AG04450 (cell line): ENCODE results near the gene MN1. TPM values are rescaled to one million over a fixed set of nuclear protein-coding genes. Genes with fewer than 3 reads are reported as not detected.

Experiments used
- CTCF ChIA-PET: fragments of 300-600, 350-600 bp; formaldehyde crosslinking; extraction: SDS; loops from one replicate; lab custom pipeline; 2022; ENCODE audit warnings: antibody characterized with exemption, inconsistent platforms; lab: Charles Lee
- POLR2A ChIA-PET: fragments of 350-600 bp; formaldehyde crosslinking; extraction: SDS; loops from one replicate; lab custom pipeline; 2021; ENCODE audit warnings: antibody characterized with exemption, inconsistent platforms; lab: Yijun Ruan, JAX
- DNase-seq: peaks from one replicate; pipeline ENCODE4 v3.0.0-alpha.2; 2011; ENCODE audit warnings: low read depth, low spot score
- H3K27ac ChIP-seq: one replicate; pipeline ENCODE4 v1.5.1; 2012; ENCODE audit warnings: low read depth, low read length, control low read depth
- H3K27me3 ChIP-seq: one replicate; pipeline ENCODE4 v1.6.0; 2012; ENCODE audit warnings: low read length; ENCODE audit not compliant: control insufficient read depth, insufficient read depth
- H3K4me3 ChIP-seq: 2 replicates; pipeline ENCODE4 v1.5.1; 2011; ENCODE audit warnings: mild to moderate bottlenecking, low read depth, low read length, control low read depth
- H3K9me3 ChIP-seq: 2 replicates; pipeline ENCODE4 v1.5.1; 2012; ENCODE audit warnings: low read length; ENCODE audit not compliant: control insufficient read depth, insufficient read depth
- polyA plus RNA-seq: library from polyadenylated mRNA; depleted of rRNA; stranded (reverse); fragments of >200 nt; gene quantifications from 2 replicates; pipeline ENCODE4 v1.2.3, GENCODE V29; 2011
- TF ChIP-seq, protein P1 (sequence below): IDR thresholded peaks from 2 replicates; pipeline ENCODE4 v1.5.1; 2011; ENCODE audit warnings: low read depth, low read length, control low read depth, inconsistent platforms

Gene MN1
- polyA plus RNA-seq, 1 experiment: 2.7 TPM

DNA sequence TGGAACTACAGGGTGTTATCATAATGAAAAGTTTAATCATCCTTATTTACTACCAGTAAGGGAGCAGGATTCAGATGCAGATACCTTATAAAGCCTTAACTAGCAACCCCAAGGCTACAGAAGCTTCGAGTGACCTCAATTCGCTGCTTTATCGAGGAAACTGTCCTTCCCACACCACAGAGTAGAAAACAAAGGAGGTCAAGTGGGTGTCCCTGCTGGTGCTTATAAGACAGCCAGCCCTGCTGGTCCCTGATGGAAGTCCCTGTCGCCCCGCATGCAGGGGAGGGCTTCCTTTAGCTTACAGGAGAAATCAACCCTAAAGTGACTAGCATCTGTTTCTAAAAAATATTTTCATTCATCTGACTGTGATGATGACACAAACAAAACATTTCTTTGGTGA is 7.3 kb downstream of the MN1 start:
- Histone ChIP-seq H3K27ac (no peak overlapping the region), H3K27me3 (peaks cover 8% of the 10 kb centered on the region), H3K4me3 (no peak overlapping the region), H3K9me3 (peaks cover 21% of the 10 kb centered on the region)
- ChIA-PET CTCF (no interaction called here), POLR2A (no interaction called here)
- TF ChIP-seq, protein P1, sequence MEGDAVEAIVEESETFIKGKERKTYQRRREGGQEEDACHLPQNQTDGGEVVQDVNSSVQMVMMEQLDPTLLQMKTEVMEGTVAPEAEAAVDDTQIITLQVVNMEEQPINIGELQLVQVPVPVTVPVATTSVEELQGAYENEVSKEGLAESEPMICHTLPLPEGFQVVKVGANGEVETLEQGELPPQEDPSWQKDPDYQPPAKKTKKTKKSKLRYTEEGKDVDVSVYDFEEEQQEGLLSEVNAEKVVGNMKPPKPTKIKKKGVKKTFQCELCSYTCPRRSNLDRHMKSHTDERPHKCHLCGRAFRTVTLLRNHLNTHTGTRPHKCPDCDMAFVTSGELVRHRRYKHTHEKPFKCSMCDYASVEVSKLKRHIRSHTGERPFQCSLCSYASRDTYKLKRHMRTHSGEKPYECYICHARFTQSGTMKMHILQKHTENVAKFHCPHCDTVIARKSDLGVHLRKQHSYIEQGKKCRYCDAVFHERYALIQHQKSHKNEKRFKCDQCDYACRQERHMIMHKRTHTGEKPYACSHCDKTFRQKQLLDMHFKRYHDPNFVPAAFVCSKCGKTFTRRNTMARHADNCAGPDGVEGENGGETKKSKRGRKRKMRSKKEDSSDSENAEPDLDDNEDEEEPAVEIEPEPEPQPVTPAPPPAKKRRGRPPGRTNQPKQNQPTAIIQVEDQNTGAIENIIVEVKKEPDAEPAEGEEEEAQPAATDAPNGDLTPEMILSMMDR: no peak
- no peak for DNase-seq

DNA sequence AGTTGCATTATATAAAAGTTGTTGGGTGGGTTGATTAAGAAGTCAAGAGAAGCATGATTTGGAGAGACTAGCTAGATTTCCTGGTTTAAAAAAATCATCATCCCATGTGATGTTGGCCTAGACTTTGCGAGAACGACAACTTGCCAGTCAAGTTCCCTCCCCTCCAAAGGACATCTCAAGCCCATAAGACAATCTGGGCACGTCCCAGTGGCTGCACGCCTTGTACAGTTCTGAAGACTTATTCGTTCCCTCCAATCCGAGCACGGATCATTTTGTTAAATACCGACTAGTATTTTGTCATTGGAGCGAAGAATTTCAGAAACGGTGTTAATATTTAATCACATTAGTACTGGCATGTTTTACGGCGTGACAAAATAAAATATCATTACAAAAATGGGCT is 8.0 kb downstream of the MN1 start:
- TF ChIP-seq, protein P1: no peak
- no peak for DNase-seq
- Histone ChIP-seq H3K9me3 (peaks cover 15% of the 10 kb centered on the region), H3K4me3 (no peak overlapping the region), H3K27ac (no peak overlapping the region), H3K27me3 (peaks cover 5% of the 10 kb centered on the region)
- ChIA-PET POLR2A (no interaction called here), CTCF (no interaction called here)

DNA sequence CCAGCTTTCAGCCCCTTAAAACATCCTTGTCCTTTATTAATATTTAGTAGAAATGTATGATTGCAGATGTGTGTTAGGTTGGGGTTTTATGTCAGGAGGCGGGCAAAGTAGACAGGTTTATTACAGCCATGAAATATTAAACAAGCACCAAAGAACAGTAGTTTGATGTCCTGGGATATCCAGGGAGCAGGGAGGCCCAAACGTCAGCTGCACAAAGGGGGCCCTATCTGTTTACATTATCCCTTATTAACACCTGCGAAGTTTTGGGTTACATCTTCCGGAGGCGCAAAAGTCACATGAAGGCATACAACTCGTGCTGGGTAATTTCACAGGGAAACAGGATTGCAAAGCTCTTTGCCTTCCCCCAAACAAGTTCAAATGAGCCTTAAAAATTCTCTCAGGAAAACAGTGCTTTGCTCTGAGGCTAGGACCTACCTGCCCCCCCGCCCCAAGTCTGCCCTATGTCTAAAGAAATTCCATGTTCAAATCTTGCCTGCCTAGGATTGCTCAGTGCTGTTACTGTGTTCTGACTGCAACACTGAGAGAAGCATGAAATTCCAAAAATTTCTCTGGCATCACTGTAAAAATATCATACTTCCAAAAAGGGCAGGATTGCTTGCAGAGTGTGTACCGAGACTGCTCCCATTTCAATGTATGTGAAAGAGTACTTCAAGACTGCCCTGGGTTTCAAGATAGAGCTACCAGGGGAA is 8.9 kb downstream of the MN1 start:
- Histone ChIP-seq H3K27me3 (peaks cover 3% of the 10 kb centered on the region), H3K4me3 (no peak overlapping the region), H3K27ac (no peak overlapping the region), H3K9me3 (peaks cover 10% of the 10 kb centered on the region)
- ChIA-PET CTCF (no interaction called here), POLR2A (no interaction called here)
- no peak for DNase-seq
- TF ChIP-seq, protein P1: no peak

DNA sequence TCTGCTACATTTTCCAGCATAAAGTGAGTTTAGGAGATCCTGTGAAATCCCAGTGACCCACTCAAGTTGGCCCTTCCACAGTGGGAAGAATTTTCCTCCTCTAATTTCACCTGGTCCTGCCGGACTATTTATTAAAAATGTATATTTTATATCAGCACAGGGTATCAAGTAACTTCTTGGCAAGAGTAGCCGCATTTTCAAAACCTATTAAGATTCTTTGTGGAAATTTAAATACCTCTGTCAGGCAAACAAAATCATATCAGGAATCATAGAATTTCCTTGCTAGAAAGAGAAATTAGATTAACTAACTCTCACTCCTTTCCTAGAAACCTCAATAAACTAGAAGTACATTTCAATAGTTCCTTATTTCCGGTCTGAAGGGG is 9.7 kb downstream of the MN1 start:
- Histone ChIP-seq H3K4me3 (no peak overlapping the region), H3K9me3 (peaks cover 3% of the 10 kb centered on the region; the same call in 1 of the 2 replicates), H3K27ac (no peak overlapping the region), H3K27me3 (peaks cover 2% of the 10 kb centered on the region)
- TF ChIP-seq, protein P1: no peak
- POLR2A ChIA-PET: no interaction called here
- CTCF ChIA-PET: no interaction called here
- no peak for DNase-seq

DNA sequence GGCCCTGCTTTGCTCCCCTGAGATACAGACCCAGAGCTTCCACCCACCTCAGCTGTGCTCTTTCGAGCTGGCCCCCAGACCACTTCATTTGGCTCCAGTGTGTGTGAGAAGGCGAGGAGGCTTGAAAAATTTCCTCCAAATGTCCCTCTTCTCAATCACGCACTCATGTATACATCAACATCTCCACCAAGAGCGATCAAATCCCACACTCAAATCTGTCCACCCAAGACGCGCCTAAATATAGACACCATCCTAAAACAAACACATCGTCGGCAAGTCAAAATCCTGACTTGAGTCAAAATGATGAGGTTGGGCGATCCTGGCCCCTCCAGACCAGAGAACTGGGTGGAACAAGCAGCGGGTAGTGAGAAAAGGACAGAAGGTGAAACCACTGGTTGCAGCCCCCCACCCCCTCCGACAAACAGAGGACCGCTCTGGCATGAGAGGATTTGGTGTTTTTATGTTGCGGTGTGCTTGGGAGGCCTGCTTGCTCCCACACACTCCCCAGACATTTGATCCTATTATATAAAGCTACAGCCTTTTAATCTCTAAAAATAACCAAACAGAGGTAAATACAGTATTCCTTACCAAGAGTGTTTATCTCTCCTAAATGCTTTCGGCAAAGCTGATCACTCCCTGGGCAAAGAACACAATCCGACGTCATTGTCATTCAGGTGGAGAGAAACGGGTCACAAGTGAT is 10.2 kb downstream of the MN1 start:
- Histone ChIP-seq H3K9me3 (no peaks in the 10 kb centered on the region), H3K27me3 (peaks cover 2% of the 10 kb centered on the region), H3K27ac (no peak overlapping the region), H3K4me3 (no peak overlapping the region)
- CTCF ChIA-PET: interaction anchor here (0.7 to 1.2 kb wide), 2 partner anchors 386 to 1084 kb away, joined by 3 to 4 read pairs; no protein-coding TSS in a partner anchor
- DNase-seq: no peak
- TF ChIP-seq, protein P1: no peak
- POLR2A ChIA-PET: no interaction called here
